B cell (primary cell): Measurements from ENCODE around the gene COG5.

Experiments
- CTCF ChIP-seq: fragments of 200-600 bp; IDR thresholded peaks from one replicate; pipeline ENCODE4 v1.8.0; 2022; ENCODE audit warnings: antibody characterized with exemption, mild to moderate bottlenecking
- EZH2 ChIP-seq: IDR thresholded peaks from 2 replicates; pipeline ENCODE4 v1.6.1; 2012; ENCODE audit warnings: borderline replicate concordance, low read depth, mild to moderate bottlenecking, moderate library complexity, low read length; ENCODE audit not compliant: insufficient read depth, poor library complexity, severe bottlenecking

GRCh38 chr7:107383203-107383602 lies 180.5 kb downstream of the COG5 start:
- TF ChIP-seq CTCF = no peak
- no peak for TF ChIP-seq EZH2
